ENCODE measurements around the gene PHACTR1. TPM values are rescaled to one million over a fixed set of nuclear protein-coding genes. Genes with fewer than 3 reads are reported as not detected.

Gene PHACTR1
- total and polyA plus RNA-seq, 8 donors = 0.46 to 17.4 (median 6.4) TPM; not detected in 1

DNA sequence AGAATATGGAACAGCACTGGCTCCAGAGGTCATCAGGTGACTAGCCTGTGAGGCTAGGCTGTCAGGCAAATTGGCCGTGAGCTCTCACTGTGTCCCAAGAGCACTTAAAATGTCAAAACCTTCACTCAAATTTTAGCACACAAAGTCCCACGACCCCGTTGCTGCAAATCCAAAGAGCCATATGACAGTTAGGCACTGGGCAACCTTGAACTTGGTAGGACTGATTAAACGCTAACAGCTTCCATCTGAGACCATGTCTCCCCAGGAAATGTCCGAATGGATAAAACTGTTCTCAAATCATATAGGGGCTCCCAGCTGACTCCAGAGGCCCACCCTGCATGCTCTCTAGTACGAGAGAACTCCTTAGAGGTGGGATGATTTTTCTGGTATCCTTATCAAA is 196.6 kb downstream of the PHACTR1 start:
- no peak for DNase-seq
- no peaks in the 10 kb centered on the region for H3K36me3 ChIP-seq
- no peaks in the 10 kb centered on the region for H3K9me3 ChIP-seq
- WGBS, 5 donors = 75 to 87% (median 77%) methylated on average over 6 of the region's 6 CpGs
- peaks cover 0 to 5% (median 0%) of the 10 kb centered on the region in 4 donors for H3K4me1 ChIP-seq
- no peak overlapping the region for H3K27ac ChIP-seq
- TF ChIP-seq POLR2A (IDR thresholded peaks at IDR 0.05) (no peak), EP300 (IDR thresholded peaks at IDR 0.05) (no peak), POLR2AphosphoS5 (IDR thresholded peaks at IDR 0.05) (no peak)
- TF ChIP-seq, protein P1, sequence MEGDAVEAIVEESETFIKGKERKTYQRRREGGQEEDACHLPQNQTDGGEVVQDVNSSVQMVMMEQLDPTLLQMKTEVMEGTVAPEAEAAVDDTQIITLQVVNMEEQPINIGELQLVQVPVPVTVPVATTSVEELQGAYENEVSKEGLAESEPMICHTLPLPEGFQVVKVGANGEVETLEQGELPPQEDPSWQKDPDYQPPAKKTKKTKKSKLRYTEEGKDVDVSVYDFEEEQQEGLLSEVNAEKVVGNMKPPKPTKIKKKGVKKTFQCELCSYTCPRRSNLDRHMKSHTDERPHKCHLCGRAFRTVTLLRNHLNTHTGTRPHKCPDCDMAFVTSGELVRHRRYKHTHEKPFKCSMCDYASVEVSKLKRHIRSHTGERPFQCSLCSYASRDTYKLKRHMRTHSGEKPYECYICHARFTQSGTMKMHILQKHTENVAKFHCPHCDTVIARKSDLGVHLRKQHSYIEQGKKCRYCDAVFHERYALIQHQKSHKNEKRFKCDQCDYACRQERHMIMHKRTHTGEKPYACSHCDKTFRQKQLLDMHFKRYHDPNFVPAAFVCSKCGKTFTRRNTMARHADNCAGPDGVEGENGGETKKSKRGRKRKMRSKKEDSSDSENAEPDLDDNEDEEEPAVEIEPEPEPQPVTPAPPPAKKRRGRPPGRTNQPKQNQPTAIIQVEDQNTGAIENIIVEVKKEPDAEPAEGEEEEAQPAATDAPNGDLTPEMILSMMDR (IDR thresholded peaks at IDR 0.05) = no peak
- intact Hi-C loops (cut with DNase I; ENCODE audit: low total_unique reads) = loop anchor here (10.0 kb wide), 1 partner anchor 422 kb away; no protein-coding TSS in a partner anchor
- no peak overlapping the region for H3K4me3 ChIP-seq
- H3K27me3 ChIP-seq = no peaks in the 10 kb centered on the region

DNA sequence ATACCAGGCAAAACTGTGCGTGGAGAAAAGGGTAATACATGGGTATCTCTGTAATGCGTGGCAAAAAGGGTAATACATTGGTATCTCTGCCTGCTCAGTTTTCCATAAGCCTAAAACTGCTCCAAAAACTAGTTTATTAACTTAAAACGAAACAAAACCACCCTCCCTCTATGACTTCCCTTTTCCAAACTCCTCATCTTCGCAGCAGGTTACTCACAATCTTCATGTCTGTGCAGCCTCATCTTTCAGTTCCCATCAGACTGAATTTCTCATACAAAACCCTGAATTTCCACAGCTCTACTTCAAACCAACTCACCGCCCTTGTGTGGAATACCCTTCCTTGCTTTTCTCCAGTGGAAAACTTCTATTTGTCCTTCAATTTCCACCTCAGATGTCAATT is 199.4 kb downstream of the PHACTR1 start:
- no peaks in the 10 kb centered on the region for H3K4me1 ChIP-seq
- no peaks in the 10 kb centered on the region for H3K9me3 ChIP-seq
- H3K36me3 ChIP-seq = no peaks in the 10 kb centered on the region
- intact Hi-C loops (cut with DNase I; ENCODE audit: low total_unique reads) = loop anchor here (10.0 kb wide), 1 partner anchor 419 kb away; no protein-coding TSS in a partner anchor
- TF ChIP-seq EP300 (IDR thresholded peaks at IDR 0.05) = no peak
- no peak for TF ChIP-seq POLR2AphosphoS5 (IDR thresholded peaks at IDR 0.05)
- TF ChIP-seq, protein P1 (IDR thresholded peaks at IDR 0.05) = no peak
- no peak for TF ChIP-seq POLR2A (IDR thresholded peaks at IDR 0.05)
- no peak for DNase-seq
- H3K4me3 ChIP-seq = no peak overlapping the region
- H3K27me3 ChIP-seq = no peaks in the 10 kb centered on the region
- no peak overlapping the region for H3K27ac ChIP-seq
- WGBS, 5 donors = 72 to 88% (median 85%) methylated on average over 5 of the region's 5 CpGs

DNA sequence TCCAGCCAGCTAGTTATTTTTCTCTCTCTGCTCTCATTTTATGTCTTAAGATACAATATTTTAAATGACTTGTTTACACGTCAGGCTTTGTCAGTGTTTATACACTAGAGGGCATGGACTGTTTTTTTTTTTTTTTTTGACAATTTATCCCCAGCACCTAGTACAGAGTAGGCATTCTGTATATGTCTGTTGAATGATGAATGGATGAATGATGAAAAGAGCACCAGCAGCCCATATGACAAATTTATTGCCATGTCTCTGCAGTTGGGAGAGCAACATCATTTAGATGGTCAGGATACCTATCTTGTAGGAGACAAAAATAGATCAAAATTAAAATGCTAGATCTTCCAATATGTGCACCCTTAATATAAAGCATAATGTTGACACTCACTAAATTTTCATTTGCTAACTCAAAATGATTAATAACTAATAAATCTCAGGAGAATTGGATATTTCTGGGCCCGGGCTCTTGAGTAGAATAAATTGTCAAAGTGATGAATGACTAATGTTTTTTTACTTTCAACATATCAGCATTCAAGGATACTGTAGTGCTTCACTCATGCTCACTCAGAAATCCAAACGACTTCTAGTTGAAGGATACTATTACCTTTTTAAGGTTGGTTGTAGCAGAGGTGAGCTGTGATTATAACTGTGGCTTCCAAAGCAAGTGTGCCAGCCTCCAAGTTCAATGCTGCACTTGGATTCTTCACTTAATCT is 200.0 kb downstream of the PHACTR1 start:
- no peak overlapping the region for H3K27ac ChIP-seq
- H3K4me3 ChIP-seq = no peak overlapping the region
- H3K36me3 ChIP-seq = no peaks in the 10 kb centered on the region
- no peaks in the 10 kb centered on the region for H3K4me1 ChIP-seq
- no peak for TF ChIP-seq POLR2A (IDR thresholded peaks at IDR 0.05)
- no peak for TF ChIP-seq EP300 (IDR thresholded peaks at IDR 0.05)
- no peak for TF ChIP-seq POLR2AphosphoS5 (IDR thresholded peaks at IDR 0.05)
- TF ChIP-seq, protein P1 (IDR thresholded peaks at IDR 0.05) = no peak
- 55 to 76% (median 68%) methylated on average over 3 of the region's 3 CpGs for WGBS, 5 donors
- H3K27me3 ChIP-seq = no peaks in the 10 kb centered on the region
- H3K9me3 ChIP-seq = no peaks in the 10 kb centered on the region
- no peak for DNase-seq
- intact Hi-C loops (cut with DNase I; ENCODE audit: low total_unique reads) = loop anchor here (10.0 kb wide), 1 partner anchor 418 kb away; no protein-coding TSS in a partner anchor

DNA sequence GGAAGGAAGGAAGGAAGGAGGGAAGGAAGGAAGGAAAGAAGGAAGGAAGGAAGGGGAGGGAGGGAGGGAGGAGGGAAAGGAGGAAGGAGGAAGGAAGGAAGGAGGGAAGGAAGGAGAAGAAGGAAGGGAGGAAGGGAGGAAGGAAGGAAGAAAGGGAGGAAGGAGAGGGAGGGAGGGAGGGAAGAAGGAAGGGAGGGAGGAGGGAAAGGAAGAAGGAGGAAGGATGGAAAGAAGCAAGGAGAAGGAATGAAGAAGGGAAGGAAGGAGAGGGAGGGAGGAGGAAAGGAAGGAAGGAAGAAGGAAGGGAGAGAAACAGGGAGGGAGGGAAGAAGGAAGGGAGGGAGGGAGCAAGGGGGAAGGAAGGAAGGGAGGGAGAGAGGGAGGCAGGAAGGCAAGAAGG is 204.9 kb downstream of the PHACTR1 start:
- intact Hi-C loops (cut with DNase I; ENCODE audit: low total_unique reads) = no loop called here
- DNase-seq = no peak
- TF ChIP-seq POLR2AphosphoS5 (IDR thresholded peaks at IDR 0.05) (no peak), EP300 (IDR thresholded peaks at IDR 0.05) (no peak), POLR2A (IDR thresholded peaks at IDR 0.05) (no peak)
- TF ChIP-seq, protein P1 (IDR thresholded peaks at IDR 0.05) = no peak
- no peaks in the 10 kb centered on the region for H3K36me3 ChIP-seq
- no peak overlapping the region for H3K4me3 ChIP-seq
- no peak overlapping the region for H3K27ac ChIP-seq
- no peaks in the 10 kb centered on the region for H3K27me3 ChIP-seq
- no peaks in the 10 kb centered on the region for H3K9me3 ChIP-seq
- no peaks in the 10 kb centered on the region for H3K4me1 ChIP-seq

All from stomach (tissue), 9 donors.